ENCODE data around the gene CAB39L.
A peak's percentile ranks its signal among the peaks of the same experiment; 100 is the strongest.

CAB39L gene

DNA sequence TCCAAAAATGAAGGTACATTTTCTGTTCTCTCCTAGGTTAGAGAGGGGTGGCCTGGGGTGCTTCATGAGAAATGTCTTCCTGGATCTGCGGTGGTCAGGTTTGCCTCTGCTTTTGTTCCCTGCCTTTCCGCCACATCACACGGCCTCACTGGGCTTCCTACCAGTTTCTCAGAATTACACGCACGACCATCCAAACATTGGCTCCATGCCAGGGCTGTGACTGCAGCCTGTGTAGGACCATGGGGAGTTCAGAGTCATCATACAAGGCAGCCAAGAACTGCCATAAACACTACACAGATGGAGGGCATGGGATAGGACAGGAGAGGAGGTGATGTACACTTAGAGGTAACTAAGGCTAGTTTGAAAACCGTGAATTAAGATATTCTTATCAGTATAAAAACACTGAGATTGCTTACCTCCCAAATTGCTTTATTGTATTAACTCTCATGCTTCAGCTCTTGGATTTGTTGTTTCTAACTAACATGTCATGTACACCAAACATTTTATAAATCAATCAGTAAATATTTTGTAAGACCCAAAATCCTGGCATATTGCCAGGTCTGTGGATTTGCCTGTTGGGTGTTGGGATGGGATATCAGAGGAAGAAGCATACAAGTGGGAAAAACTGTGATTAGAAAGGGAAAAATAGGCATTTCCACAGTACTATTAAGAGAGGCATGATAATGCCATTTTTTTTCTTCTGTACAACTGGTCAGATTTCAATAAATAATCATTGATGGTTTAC is 150.9 kb downstream of the CAB39L start:
- H3K27ac ChIP-seq (ENCODE audit: low read length), result peak overlapping the region; percentile 0

DNA sequence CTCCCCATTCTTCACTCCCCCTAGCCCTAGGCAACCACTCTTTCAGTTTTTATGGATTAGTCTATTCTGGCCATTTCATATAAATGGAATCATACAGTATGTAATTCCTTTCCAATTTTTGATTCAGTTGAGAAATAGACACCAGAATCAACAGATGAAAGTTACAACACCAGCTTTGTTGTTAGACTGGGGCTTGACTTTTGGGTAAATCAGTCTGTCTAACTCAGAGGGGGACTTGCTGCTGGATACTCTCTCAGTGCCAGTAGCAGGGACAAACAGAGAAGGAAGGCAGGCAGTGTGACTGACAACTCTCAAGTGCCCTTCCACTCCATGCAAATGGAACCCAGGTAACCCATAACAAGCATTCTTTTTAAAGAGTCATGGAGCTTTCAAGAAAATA is 155.4 kb downstream of the CAB39L start:
- no peak overlapping the region for H3K27ac ChIP-seq (ENCODE audit: low read length)
- peaks cover 3% of the 10 kb centered on the region in 2 donors for H3K36me3 ChIP-seq (ENCODE audit: control insufficient read depth in 2 of 2, insufficient read depth in 2 of 2, low read length in 2 of 2)
- no peak overlapping the region for H3K9ac ChIP-seq (ENCODE audit: low read length in 2 of 2)
- H3K27me3 ChIP-seq (ENCODE audit: control insufficient read depth in 1 of 2, insufficient read depth in 2 of 2, low read length in 2 of 2), result no peaks in the 10 kb centered on the region
- H3K9me3 ChIP-seq (ENCODE audit: control insufficient read depth in 2 of 2, low read length in 2 of 2), result no peaks in the 10 kb centered on the region
- H3K4me3 ChIP-seq (ENCODE audit: low read length in 2 of 2), result no peak overlapping the region
- H3K4me1 ChIP-seq (ENCODE audit: control insufficient read depth, insufficient read depth, low read length), result peaks cover 7% of the 10 kb centered on the region

More for the DNA sequence above, 150.9 kb downstream of the CAB39L start:
- H3K9ac ChIP-seq (ENCODE audit: low read length in 2 of 2), result no peak overlapping the region
- H3K27me3 ChIP-seq (ENCODE audit: control insufficient read depth in 1 of 2, insufficient read depth in 2 of 2, low read length in 2 of 2), result no peaks in the 10 kb centered on the region
- no peak overlapping the region for H3K4me3 ChIP-seq (ENCODE audit: low read length in 2 of 2)
- H3K36me3 ChIP-seq (ENCODE audit: control insufficient read depth in 2 of 2, insufficient read depth in 2 of 2, low read length in 2 of 2), result peaks cover 3 to 6% of the 10 kb centered on the region in 2 donors
- H3K4me1 ChIP-seq (ENCODE audit: control insufficient read depth, insufficient read depth, low read length), result peaks cover 7% of the 10 kb centered on the region
- H3K9me3 ChIP-seq (ENCODE audit: control insufficient read depth in 2 of 2, low read length in 2 of 2), result no peaks in the 10 kb centered on the region

DNA sequence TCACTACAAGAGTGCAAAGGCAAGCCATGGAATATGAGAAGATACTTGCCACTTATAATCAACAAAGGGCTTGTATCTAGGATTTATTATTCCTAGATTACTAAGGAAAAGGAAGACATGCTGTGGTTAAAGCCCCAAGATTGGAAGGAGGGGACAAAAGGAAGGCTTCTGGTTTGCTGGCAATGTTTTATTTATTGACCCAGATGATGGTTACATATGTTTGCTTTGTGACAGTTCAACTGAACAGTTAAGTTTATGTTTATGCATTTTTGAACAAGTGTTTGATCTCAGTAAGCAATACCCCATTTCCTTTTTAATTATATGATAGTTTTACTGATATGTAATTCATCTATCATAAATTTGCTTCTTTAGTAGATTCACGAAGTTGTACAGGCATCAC is 155.9 kb downstream of the CAB39L start:
- no peak overlapping the region for H3K9ac ChIP-seq (ENCODE audit: low read length in 2 of 2)
- H3K36me3 ChIP-seq (ENCODE audit: control insufficient read depth in 2 of 2, insufficient read depth in 2 of 2, low read length in 2 of 2), result peaks cover 3% of the 10 kb centered on the region in 2 donors
- peaks cover 5% of the 10 kb centered on the region for H3K4me1 ChIP-seq (ENCODE audit: control insufficient read depth, insufficient read depth, low read length)
- H3K27me3 ChIP-seq (ENCODE audit: control insufficient read depth in 1 of 2, insufficient read depth in 2 of 2, low read length in 2 of 2), result no peaks in the 10 kb centered on the region
- H3K27ac ChIP-seq (ENCODE audit: low read length), result no peak overlapping the region
- H3K9me3 ChIP-seq (ENCODE audit: control insufficient read depth in 2 of 2, low read length in 2 of 2), result no peaks in the 10 kb centered on the region
- H3K4me3 ChIP-seq (ENCODE audit: low read length in 2 of 2), result no peak overlapping the region

DNA sequence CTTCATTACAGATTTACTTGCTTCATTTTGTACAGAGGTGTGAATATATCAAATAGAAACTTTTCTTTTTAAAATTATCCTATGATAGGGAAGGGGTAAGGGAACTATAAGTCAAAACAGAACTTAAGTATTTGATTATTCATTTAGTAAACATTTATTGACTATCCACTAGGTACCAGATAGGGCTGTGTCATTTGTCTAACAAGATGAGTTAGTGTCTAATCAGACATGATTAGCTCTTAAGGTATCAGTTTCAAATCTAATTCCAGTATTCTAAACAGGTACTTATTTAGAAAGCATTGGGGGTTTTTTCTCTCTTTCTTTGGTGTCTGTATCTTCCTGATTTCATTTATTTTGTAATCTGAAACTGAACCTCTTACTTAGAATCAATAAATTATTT is 164.0 kb downstream of the CAB39L start:
- Histone ChIP-seq H3K9me3 (ENCODE audit: control insufficient read depth in 2 of 2, low read length in 2 of 2) (no peaks in the 10 kb centered on the region), H3K27ac (ENCODE audit: low read length) (no peak overlapping the region), H3K36me3 (ENCODE audit: control insufficient read depth in 2 of 2, insufficient read depth in 2 of 2, low read length in 2 of 2) (peaks cover 12 to 16% of the 10 kb centered on the region in 2 donors), H3K9ac (ENCODE audit: low read length in 2 of 2) (no peak overlapping the region), H3K4me3 (ENCODE audit: low read length in 2 of 2) (no peak overlapping the region), H3K4me1 (ENCODE audit: control insufficient read depth, insufficient read depth, low read length) (no peaks in the 10 kb centered on the region), H3K27me3 (ENCODE audit: control insufficient read depth in 1 of 2, insufficient read depth in 2 of 2, low read length in 2 of 2) (no peaks in the 10 kb centered on the region)

DNA sequence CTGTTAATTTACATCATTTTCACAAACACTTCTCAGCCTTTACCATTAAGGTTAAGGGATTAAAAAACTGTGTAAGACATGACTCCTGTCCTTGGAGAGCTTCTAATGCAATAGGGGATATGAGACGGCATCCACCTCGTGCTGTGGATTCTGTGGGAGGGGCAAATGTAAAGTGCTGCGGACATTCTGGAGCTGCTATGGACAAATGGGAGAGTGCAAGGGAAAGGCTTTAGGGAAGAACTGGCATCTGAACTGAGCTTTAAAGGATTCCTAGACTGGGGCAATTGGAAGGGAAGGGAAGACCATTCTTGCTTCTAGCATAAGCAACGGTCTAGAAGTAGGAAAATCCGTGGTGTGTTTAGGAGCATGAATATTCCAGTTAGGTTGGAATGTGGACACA is 164.8 kb downstream of the CAB39L start:
- H3K36me3 ChIP-seq (ENCODE audit: control insufficient read depth in 2 of 2, insufficient read depth in 2 of 2, low read length in 2 of 2), result peaks cover 12 to 16% of the 10 kb centered on the region in 2 donors
- no peaks in the 10 kb centered on the region for H3K9me3 ChIP-seq (ENCODE audit: control insufficient read depth in 2 of 2, low read length in 2 of 2)
- H3K9ac ChIP-seq (ENCODE audit: low read length in 2 of 2), result no peak overlapping the region
- H3K4me3 ChIP-seq (ENCODE audit: low read length in 2 of 2), result no peak overlapping the region
- no peaks in the 10 kb centered on the region for H3K27me3 ChIP-seq (ENCODE audit: control insufficient read depth in 1 of 2, insufficient read depth in 2 of 2, low read length in 2 of 2)
- H3K4me1 ChIP-seq (ENCODE audit: control insufficient read depth, insufficient read depth, low read length), result no peaks in the 10 kb centered on the region
- no peak overlapping the region for H3K27ac ChIP-seq (ENCODE audit: low read length)

DNA sequence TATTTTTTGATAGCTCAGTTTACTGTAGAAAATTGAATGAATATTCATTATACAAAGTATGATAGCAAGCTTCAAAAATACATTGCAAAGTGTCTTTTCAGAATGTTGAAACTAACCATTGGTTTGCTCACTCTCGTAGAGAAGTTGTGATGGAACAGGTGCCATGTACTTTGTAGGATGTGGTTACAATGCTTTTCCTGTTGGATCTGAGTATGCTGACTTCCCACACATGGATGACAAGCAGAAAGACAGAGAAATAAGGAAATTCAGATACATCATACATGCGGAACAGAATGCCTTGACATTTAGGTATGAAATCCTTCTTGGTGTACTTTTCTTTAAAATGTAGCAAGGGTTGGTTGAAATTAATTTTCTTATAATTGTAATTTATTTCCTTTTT is 165.7 kb downstream of the CAB39L start:
- Histone ChIP-seq H3K9me3 (ENCODE audit: control insufficient read depth in 2 of 2, low read length in 2 of 2) (no peaks in the 10 kb centered on the region), H3K27ac (ENCODE audit: low read length) (no peak overlapping the region), H3K36me3 (ENCODE audit: control insufficient read depth in 2 of 2, insufficient read depth in 2 of 2, low read length in 2 of 2) (peaks cover 12 to 18% of the 10 kb centered on the region in 2 donors), H3K4me1 (ENCODE audit: control insufficient read depth, insufficient read depth, low read length) (no peaks in the 10 kb centered on the region), H3K4me3 (ENCODE audit: low read length in 2 of 2) (no peak overlapping the region), H3K27me3 (ENCODE audit: control insufficient read depth in 1 of 2, insufficient read depth in 2 of 2, low read length in 2 of 2) (no peaks in the 10 kb centered on the region), H3K9ac (ENCODE audit: low read length in 2 of 2) (no peak overlapping the region)

DNA sequence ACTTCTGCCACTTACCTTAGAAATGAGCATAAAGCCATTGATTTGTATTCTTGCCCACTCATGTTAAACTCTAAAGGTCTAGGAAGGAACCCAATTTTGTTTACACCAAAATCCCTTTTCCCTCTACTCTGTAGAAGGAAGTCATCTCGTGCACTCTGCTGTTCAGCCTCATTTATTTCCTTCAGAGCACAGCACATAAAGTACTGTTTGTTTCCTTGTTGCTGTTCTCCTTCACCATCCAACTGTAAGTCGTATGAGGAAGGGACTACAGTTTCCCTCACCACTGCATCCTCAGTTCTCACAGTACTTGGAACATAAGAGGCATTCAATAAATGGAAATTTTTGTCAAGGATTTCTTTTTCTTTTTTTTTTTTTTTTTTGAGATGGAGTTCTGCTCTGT is 171.6 kb downstream of the CAB39L start:
- H3K36me3 ChIP-seq (ENCODE audit: control insufficient read depth in 2 of 2, insufficient read depth in 2 of 2, low read length in 2 of 2), result peaks cover 7 to 16% of the 10 kb centered on the region in 2 donors
- no peaks in the 10 kb centered on the region for H3K9me3 ChIP-seq (ENCODE audit: control insufficient read depth in 2 of 2, low read length in 2 of 2)
- H3K27me3 ChIP-seq (ENCODE audit: control insufficient read depth in 1 of 2, insufficient read depth in 2 of 2, low read length in 2 of 2), result no peaks in the 10 kb centered on the region

DNA sequence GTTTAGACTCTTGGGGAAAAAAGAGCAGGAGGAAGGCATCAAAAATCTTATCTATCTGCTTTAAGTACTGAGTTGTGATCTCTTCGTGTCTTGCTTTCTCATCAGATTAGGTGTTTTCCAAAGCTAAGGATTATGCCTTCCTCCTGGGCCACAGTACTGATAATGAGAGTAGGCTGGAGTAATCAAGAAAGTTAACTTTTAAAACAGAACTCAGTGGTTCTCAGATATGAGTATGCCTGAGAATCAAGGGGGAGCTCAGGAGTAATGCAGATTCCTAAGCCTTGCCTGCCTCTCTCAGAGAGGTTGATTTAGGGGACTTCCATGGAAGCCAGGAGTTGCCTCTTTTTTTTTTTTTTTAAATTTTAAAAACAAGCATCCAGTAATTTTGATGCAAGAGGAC is 172.6 kb downstream of the CAB39L start:
- no peaks in the 10 kb centered on the region for H3K27me3 ChIP-seq (ENCODE audit: control insufficient read depth in 1 of 2, insufficient read depth in 2 of 2, low read length in 2 of 2)
- H3K36me3 ChIP-seq (ENCODE audit: control insufficient read depth in 2 of 2, insufficient read depth in 2 of 2, low read length in 2 of 2), result peaks cover 8 to 12% of the 10 kb centered on the region in 2 donors
- H3K27ac ChIP-seq (ENCODE audit: low read length), result no peak overlapping the region
- H3K9ac ChIP-seq (ENCODE audit: low read length in 2 of 2), result no peak overlapping the region
- no peak overlapping the region for H3K4me3 ChIP-seq (ENCODE audit: low read length in 2 of 2)
- H3K9me3 ChIP-seq (ENCODE audit: control insufficient read depth in 2 of 2, low read length in 2 of 2), result no peaks in the 10 kb centered on the region
- no peaks in the 10 kb centered on the region for H3K4me1 ChIP-seq (ENCODE audit: control insufficient read depth, insufficient read depth, low read length)

More for the DNA sequence above, 171.6 kb downstream of the CAB39L start:
- Histone ChIP-seq H3K4me3 (ENCODE audit: low read length in 2 of 2) (no peak overlapping the region), H3K4me1 (ENCODE audit: control insufficient read depth, insufficient read depth, low read length) (no peaks in the 10 kb centered on the region), H3K27ac (ENCODE audit: low read length) (no peak overlapping the region), H3K9ac (ENCODE audit: low read length in 2 of 2) (no peak overlapping the region)

DNA sequence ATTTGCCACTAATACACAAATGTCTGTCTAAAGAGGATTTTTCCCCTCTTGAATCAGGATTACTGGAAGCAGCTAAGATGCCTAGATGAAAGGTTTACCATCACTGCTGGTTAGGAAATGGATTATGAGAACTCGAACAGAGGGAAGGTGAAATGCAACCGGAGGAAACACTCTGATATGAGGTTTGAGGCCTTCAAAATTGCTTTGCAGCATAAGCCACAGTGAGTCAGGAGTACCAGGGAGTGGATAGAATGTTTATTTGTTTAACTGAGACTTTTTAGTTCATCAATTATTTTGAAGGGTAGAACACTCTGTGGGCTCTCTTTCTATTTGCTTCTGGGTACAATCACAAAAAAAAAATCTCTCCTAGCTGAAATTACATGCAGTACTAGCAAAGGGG is 178.0 kb downstream of the CAB39L start:
- Histone ChIP-seq H3K36me3 (ENCODE audit: control insufficient read depth in 2 of 2, insufficient read depth in 2 of 2, low read length in 2 of 2) (peaks cover 15 to 21% of the 10 kb centered on the region in 2 donors), H3K4me1 (ENCODE audit: control insufficient read depth, insufficient read depth, low read length) (no peaks in the 10 kb centered on the region), H3K27ac (ENCODE audit: low read length) (no peak overlapping the region), H3K4me3 (ENCODE audit: low read length in 2 of 2) (no peak overlapping the region), H3K9ac (ENCODE audit: low read length in 2 of 2) (no peak overlapping the region), H3K9me3 (ENCODE audit: control insufficient read depth in 2 of 2, low read length in 2 of 2) (no peaks in the 10 kb centered on the region), H3K27me3 (ENCODE audit: control insufficient read depth in 1 of 2, insufficient read depth in 2 of 2, low read length in 2 of 2) (no peaks in the 10 kb centered on the region)

DNA sequence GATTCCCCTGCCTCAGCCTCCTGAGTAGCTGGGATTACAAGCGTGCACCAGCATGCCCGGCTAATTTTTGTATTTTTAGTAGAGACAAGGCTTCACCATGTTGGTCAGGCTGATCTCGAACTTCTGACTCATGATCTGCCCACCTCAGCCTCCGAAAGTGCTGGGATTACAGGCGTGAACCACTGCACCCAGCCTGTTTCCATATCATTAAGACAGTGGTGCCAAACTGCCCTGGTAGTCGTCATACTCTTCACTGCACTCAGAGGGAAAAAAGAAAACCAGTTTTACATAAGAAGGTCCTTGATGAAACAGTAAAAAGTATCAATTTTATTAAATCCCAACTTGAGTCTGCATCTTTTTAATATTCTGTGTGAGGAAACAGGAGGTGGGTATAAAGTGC is 181.2 kb downstream of the CAB39L start:
- Histone ChIP-seq H3K4me1 (ENCODE audit: control insufficient read depth, insufficient read depth, low read length) (no peaks in the 10 kb centered on the region), H3K27me3 (ENCODE audit: control insufficient read depth in 1 of 2, insufficient read depth in 2 of 2, low read length in 2 of 2) (no peaks in the 10 kb centered on the region), H3K9me3 (ENCODE audit: control insufficient read depth in 2 of 2, low read length in 2 of 2) (no peaks in the 10 kb centered on the region), H3K36me3 (ENCODE audit: control insufficient read depth in 2 of 2, insufficient read depth in 2 of 2, low read length in 2 of 2) (peaks cover 15 to 26% of the 10 kb centered on the region in 2 donors), H3K9ac (ENCODE audit: low read length in 2 of 2) (no peak overlapping the region), H3K4me3 (ENCODE audit: low read length in 2 of 2) (no peak overlapping the region), H3K27ac (ENCODE audit: low read length) (no peak overlapping the region)

DNA sequence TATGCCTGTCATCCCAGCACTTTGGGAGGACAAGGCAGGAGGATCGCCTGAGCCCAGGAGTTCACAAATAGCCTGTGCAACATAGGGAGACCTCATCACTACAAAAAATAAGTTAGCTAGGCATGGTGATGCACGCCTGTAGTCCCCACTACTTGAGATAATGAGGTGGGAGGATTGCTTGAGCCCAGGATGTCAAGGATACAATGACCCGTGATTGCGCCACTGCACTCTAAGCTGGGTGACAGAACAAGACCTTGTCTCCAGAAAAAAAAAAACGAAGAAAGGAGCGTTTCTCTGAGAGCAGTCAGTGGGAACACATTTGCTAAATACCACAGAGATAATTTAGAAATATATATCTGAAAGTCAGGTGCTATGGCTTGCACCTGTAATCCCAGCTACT is 184.3 kb downstream of the CAB39L start:
- Histone ChIP-seq H3K27me3 (ENCODE audit: control insufficient read depth in 1 of 2, insufficient read depth in 2 of 2, low read length in 2 of 2) (no peaks in the 10 kb centered on the region), H3K36me3 (ENCODE audit: control insufficient read depth in 2 of 2, insufficient read depth in 2 of 2, low read length in 2 of 2) (peaks cover 25 to 35% of the 10 kb centered on the region in 2 donors), H3K4me1 (ENCODE audit: control insufficient read depth, insufficient read depth, low read length) (no peaks in the 10 kb centered on the region), H3K4me3 (ENCODE audit: low read length in 2 of 2) (no peak overlapping the region), H3K27ac (ENCODE audit: low read length) (no peak overlapping the region), H3K9me3 (ENCODE audit: control insufficient read depth in 2 of 2, low read length in 2 of 2) (no peaks in the 10 kb centered on the region), H3K9ac (ENCODE audit: low read length in 2 of 2) (no peak overlapping the region)

All from stomach smooth muscle (tissue), 2 donors.